ENCODE results near the gene LAMC2.

Gene LAMC2

DNA sequence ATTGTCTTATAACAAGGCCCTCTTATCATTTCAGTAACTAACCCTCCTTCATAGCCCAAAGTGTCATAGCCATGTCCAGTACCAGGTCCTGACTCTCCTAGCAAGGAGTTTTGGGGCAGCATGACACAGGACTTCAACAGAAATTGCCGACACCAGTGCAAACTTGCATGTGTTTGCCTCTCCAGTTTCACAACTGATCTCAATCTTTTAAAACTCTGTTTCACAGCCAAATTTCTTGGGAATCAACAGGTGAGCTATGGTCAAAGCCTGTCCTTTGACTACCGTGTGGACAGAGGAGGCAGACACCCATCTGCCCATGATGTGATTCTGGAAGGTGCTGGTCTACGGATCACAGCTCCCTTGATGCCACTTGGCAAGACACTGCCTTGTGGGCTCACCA, 36.8 kb downstream of the LAMC2 start:
- Histone ChIP-seq H3K36me3 (ENCODE audit: insufficient read depth) (no peaks in the 10 kb centered on the region), H3K4me3 (IDR thresholded peaks at IDR 0.05; ENCODE audit: insufficient read depth, low read depth, low read length) (no peak overlapping the region), H2AFZ (ENCODE audit: low read depth) (no peak overlapping the region), H3K4me2 (no peak overlapping the region), H3K79me2 (ENCODE audit: insufficient read depth, low read depth) (no peaks in the 10 kb centered on the region), H4K20me1 (ENCODE audit: insufficient read depth) (no peaks in the 10 kb centered on the region), H3K27me3 (ENCODE audit: insufficient read depth, low read depth) (no peaks in the 10 kb centered on the region), H3K27ac (no peak overlapping the region), H3K9ac (no peak overlapping the region), H3K4me1 (ENCODE audit: low read depth, poor library complexity, severe bottlenecking) (no peaks in the 10 kb centered on the region)
- TF ChIP-seq, protein P1, sequence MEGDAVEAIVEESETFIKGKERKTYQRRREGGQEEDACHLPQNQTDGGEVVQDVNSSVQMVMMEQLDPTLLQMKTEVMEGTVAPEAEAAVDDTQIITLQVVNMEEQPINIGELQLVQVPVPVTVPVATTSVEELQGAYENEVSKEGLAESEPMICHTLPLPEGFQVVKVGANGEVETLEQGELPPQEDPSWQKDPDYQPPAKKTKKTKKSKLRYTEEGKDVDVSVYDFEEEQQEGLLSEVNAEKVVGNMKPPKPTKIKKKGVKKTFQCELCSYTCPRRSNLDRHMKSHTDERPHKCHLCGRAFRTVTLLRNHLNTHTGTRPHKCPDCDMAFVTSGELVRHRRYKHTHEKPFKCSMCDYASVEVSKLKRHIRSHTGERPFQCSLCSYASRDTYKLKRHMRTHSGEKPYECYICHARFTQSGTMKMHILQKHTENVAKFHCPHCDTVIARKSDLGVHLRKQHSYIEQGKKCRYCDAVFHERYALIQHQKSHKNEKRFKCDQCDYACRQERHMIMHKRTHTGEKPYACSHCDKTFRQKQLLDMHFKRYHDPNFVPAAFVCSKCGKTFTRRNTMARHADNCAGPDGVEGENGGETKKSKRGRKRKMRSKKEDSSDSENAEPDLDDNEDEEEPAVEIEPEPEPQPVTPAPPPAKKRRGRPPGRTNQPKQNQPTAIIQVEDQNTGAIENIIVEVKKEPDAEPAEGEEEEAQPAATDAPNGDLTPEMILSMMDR (conservative IDR thresholded peaks at IDR 0.05; ENCODE audit: low read depth, low read length) = no peak

- no peaks in the 10 kb centered on the region for H3K27me3 ChIP-seq (ENCODE audit: insufficient read depth, low read depth)
Observed at GRCh38 chr1:183223467-183223866, 37.4 kb downstream of the LAMC2 start.

GRCh38 chr1:183226361-183226760, 40.3 kb downstream of the LAMC2 start:
- no peaks in the 10 kb centered on the region for H3K36me3 ChIP-seq (ENCODE audit: insufficient read depth)
- no peak overlapping the region for H3K27ac ChIP-seq
- no peak overlapping the region for H3K9ac ChIP-seq
- TF ChIP-seq, protein P1 (conservative IDR thresholded peaks at IDR 0.05; ENCODE audit: low read depth, low read length) = no peak
- H3K4me2 ChIP-seq = no peak overlapping the region
- H3K27me3 ChIP-seq (ENCODE audit: insufficient read depth, low read depth) = no peaks in the 10 kb centered on the region
- no peaks in the 10 kb centered on the region for H4K20me1 ChIP-seq (ENCODE audit: insufficient read depth)
- H3K4me1 ChIP-seq (ENCODE audit: low read depth, poor library complexity, severe bottlenecking) = no peaks in the 10 kb centered on the region
- no peak overlapping the region for H2AFZ ChIP-seq (ENCODE audit: low read depth)
- no peak overlapping the region for H3K4me3 ChIP-seq (IDR thresholded peaks at IDR 0.05; ENCODE audit: insufficient read depth, low read depth, low read length)
- no peaks in the 10 kb centered on the region for H3K79me2 ChIP-seq (ENCODE audit: insufficient read depth, low read depth)

More at GRCh38 chr1:183223467-183223866, 37.4 kb downstream of the LAMC2 start:
- Histone ChIP-seq H3K27ac (no peak overlapping the region), H4K20me1 (ENCODE audit: insufficient read depth) (no peaks in the 10 kb centered on the region), H3K4me3 (IDR thresholded peaks at IDR 0.05; ENCODE audit: insufficient read depth, low read depth, low read length) (no peak overlapping the region), H2AFZ (ENCODE audit: low read depth) (no peak overlapping the region), H3K9ac (no peak overlapping the region), H3K4me2 (no peak overlapping the region), H3K79me2 (ENCODE audit: insufficient read depth, low read depth) (no peaks in the 10 kb centered on the region), H3K36me3 (ENCODE audit: insufficient read depth) (no peaks in the 10 kb centered on the region), H3K4me1 (ENCODE audit: low read depth, poor library complexity, severe bottlenecking) (no peaks in the 10 kb centered on the region)
- TF ChIP-seq, protein P1 (conservative IDR thresholded peaks at IDR 0.05; ENCODE audit: low read depth, low read length) = no peak

DNA sequence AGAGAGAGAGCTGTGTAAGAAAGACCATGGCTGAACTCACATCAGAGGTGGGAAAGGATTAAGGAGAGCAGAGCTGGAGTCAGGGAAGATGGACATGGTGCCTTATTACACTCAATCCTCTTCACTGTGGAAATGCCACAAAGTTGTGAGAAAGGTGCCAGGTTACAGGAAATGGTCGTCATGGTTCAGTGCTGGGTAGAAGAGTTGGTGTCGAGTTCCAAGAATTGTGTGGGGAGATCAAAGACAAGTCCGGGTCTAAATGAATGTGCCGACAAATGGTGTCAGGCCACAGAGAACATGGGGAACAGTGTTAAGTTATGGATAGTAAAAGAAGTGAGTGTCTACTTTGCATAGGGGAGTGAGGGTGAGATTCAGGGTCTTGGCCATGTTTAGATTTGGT, 40.9 kb downstream of the LAMC2 start:
- no peak overlapping the region for H3K9ac ChIP-seq
- H3K79me2 ChIP-seq (ENCODE audit: insufficient read depth, low read depth) = no peaks in the 10 kb centered on the region
- H3K36me3 ChIP-seq (ENCODE audit: insufficient read depth) = no peaks in the 10 kb centered on the region
- no peaks in the 10 kb centered on the region for H4K20me1 ChIP-seq (ENCODE audit: insufficient read depth)
- no peak overlapping the region for H3K27ac ChIP-seq
- no peak overlapping the region for H3K4me2 ChIP-seq
- no peak overlapping the region for H3K4me3 ChIP-seq (IDR thresholded peaks at IDR 0.05; ENCODE audit: insufficient read depth, low read depth, low read length)
- no peak overlapping the region for H2AFZ ChIP-seq (ENCODE audit: low read depth)
- no peaks in the 10 kb centered on the region for H3K27me3 ChIP-seq (ENCODE audit: insufficient read depth, low read depth)
- H3K4me1 ChIP-seq (ENCODE audit: low read depth, poor library complexity, severe bottlenecking) = no peaks in the 10 kb centered on the region
- TF ChIP-seq, protein P1 (conservative IDR thresholded peaks at IDR 0.05; ENCODE audit: low read depth, low read length) = no peak

Measured in KMS-11 (cell line).